Measurements from ENCODE around the gene INTS11.
"Not testable (repeated sequence)": the region's sequence is repeated elsewhere in the genome, so short reads cannot be mapped to it uniquely, and the experiment has no call there.

The INTS11 gene

GRCh38 chr1:1329304-1330210, 5.1 kb upstream of the INTS11 start:
- no peak for DNase-seq

- DNase-seq: no peak
Measured at GRCh38 chr1:1328254-1328653, 3.8 kb upstream of the INTS11 start.

GRCh38 chr1:1327291-1327690, 2.8 kb upstream of the INTS11 start:
- DNase-seq: no peak

GRCh38 chr1:1326075-1326605, 1.7 kb upstream of the INTS11 start:
- no peak for DNase-seq

GRCh38 chr1:1325288-1326074, 1.0 kb upstream of the INTS11 start:
- DNase-seq: no peak

- DNase-seq: no peak
Measured at GRCh38 chr1:1324084-1324523, 356 bp downstream of the INTS11 start.

GRCh38 chr1:1322952-1323351, 1.5 kb downstream of the INTS11 start:
- no peak for DNase-seq

- DNase-seq: no peak
Measured at GRCh38 chr1:1322418-1322817, 2.0 kb downstream of the INTS11 start.

- no peak for DNase-seq
Measured at GRCh38 chr1:1321477-1321876, 3.0 kb downstream of the INTS11 start.

GRCh38 chr1:1320666-1321448, 3.6 kb downstream of the INTS11 start:
- DNase-seq: no peak

GRCh38 chr1:1319646-1319941, 4.9 kb downstream of the INTS11 start:
- DNase-seq: no peak

GRCh38 chr1:1318777-1319645, 5.4 kb downstream of the INTS11 start:
- no peak for DNase-seq

GRCh38 chr1:1318131-1318652, 6.3 kb downstream of the INTS11 start:
- DNase-seq: no peak

GRCh38 chr1:1317420-1317819, 7.0 kb downstream of the INTS11 start:
- no peak for DNase-seq

- not testable (repeated sequence) for DNase-seq
Measured at GRCh38 chr1:1316199-1316598, 8.3 kb downstream of the INTS11 start.

- no peak for DNase-seq
Measured at GRCh38 chr1:1315435-1315954, 9.0 kb downstream of the INTS11 start.

GRCh38 chr1:1314678-1315335, 9.7 kb downstream of the INTS11 start:
- no peak for DNase-seq

- DNase-seq: no peak
Measured at GRCh38 chr1:1314237-1314586, 10.2 kb downstream of the INTS11 start.

- DNase-seq: no peak
Measured at GRCh38 chr1:1313500-1314236, 10.8 kb downstream of the INTS11 start.
